Nephron (organoid): ENCODE results near the gene PLK3.

ENCODE experiments used
- H3K27ac Mint-ChIP-seq, 3 experiments: 2 replicates each; pipeline ENCODE4 v1.8.0; 2020; ENCODE audit warnings: mixed read lengths in 3 of 3, mild to moderate bottlenecking in 2 of 3, moderate library complexity in 1 of 3
- H3K27me3 Mint-ChIP-seq: 2 replicates; pipeline ENCODE4 v1.8.0; 2021; ENCODE audit warnings: low read depth, mild to moderate bottlenecking, moderate library complexity, mixed read lengths
- H3K36me3 Mint-ChIP-seq: 2 replicates; pipeline ENCODE4 v1.8.0; 2020; ENCODE audit warnings: low read depth, mixed read lengths
- H3K4me1 Mint-ChIP-seq: 2 replicates; pipeline ENCODE4 v1.8.0; 2020; ENCODE audit warnings: mixed read lengths
- H3K4me3 Mint-ChIP-seq, 3 experiments: 2 replicates each; pipeline ENCODE4 v1.8.0; 2020; ENCODE audit warnings: mild to moderate bottlenecking in 3 of 3, mixed read lengths in 3 of 3, moderate library complexity in 2 of 3
- H3K9me3 Mint-ChIP-seq: 2 replicates; pipeline ENCODE4 v1.8.0; 2020; ENCODE audit warnings: mixed read lengths
- CTCF ChIP-seq, 3 experiments: fragments of 200-600 bp; sonication (generic); IDR thresholded peaks; one replicate each; pipeline ENCODE4 v1.5.0; 2021; ENCODE audit warnings: antibody characterized with exemption in 3 of 3; ENCODE audit not compliant: unreplicated experiment in 3 of 3

The PLK3 gene

GRCh38 chr1:44826375-44827196 lies 26.4 kb downstream of the PLK3 start:
- Mint-ChIP-seq H3K36me3 (no peaks in the 10 kb centered on the region), H3K9me3 (no peaks in the 10 kb centered on the region), H3K4me3 (no peak overlapping the region), H3K4me1 (peaks cover under 1% of the 10 kb centered on the region), H3K27ac (no peak overlapping the region), H3K27me3 (no peaks in the 10 kb centered on the region)
- TF ChIP-seq CTCF (IDR thresholded peaks at IDR 0.05; ENCODE audit: unreplicated experiment in 3 of 3) = no peak

GRCh38 chr1:44827197-44828002 lies 27.2 kb downstream of the PLK3 start:
- Mint-ChIP-seq H3K9me3 (no peaks in the 10 kb centered on the region), H3K36me3 (no peaks in the 10 kb centered on the region), H3K27me3 (no peaks in the 10 kb centered on the region), H3K4me3 (no peak overlapping the region), H3K27ac (no peak overlapping the region), H3K4me1 (peaks cover 1% of the 10 kb centered on the region)
- no peak for TF ChIP-seq CTCF (IDR thresholded peaks at IDR 0.05; ENCODE audit: unreplicated experiment in 3 of 3)

- H3K4me1 Mint-ChIP-seq = peaks cover 5% of the 10 kb centered on the region
- H3K27me3 Mint-ChIP-seq = no peaks in the 10 kb centered on the region
- TF ChIP-seq CTCF (IDR thresholded peaks at IDR 0.05; ENCODE audit: unreplicated experiment in 3 of 3) = no peak
Observed at GRCh38 chr1:44828003-44828651, 27.9 kb downstream of the PLK3 start.

DNA sequence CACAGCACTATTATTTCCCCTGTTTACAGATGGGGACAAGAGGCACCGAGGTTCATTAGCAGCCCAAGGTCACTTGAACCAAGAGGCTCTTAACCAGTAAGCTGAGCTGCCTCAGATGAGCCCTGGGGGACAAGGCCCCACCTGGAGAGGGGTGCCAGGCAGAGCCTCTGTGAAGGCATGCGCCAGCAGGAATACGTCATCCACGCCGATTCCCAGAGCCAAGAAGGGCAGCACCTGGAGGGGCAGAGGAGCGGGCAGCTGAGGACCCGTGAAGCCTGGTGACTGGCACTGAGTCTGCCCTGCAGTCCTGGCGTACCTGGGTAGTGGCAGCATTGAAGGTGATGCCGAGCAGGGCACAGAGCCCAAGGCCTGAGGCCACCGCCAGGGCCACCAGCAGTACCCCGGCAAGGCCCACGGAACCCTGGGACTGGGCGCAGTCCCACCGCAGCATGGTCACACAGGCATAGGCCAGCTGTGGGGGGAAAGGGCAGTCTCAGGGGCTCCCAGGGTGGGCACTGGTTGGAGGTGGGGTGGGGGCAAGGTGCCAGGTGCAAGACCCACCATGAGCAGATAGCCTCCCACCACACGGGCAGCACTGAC lies 28.8 kb downstream of the PLK3 start:
- no peaks in the 10 kb centered on the region for H3K9me3 Mint-ChIP-seq
- peaks cover 5% of the 10 kb centered on the region for H3K4me1 Mint-ChIP-seq
- H3K27me3 Mint-ChIP-seq = no peaks in the 10 kb centered on the region
- H3K4me3 Mint-ChIP-seq = no peak overlapping the region
- no peak for TF ChIP-seq CTCF (IDR thresholded peaks at IDR 0.05; ENCODE audit: unreplicated experiment in 3 of 3)
- H3K36me3 Mint-ChIP-seq = no peaks in the 10 kb centered on the region
- no peak overlapping the region for H3K27ac Mint-ChIP-seq

More at GRCh38 chr1:44828003-44828651, 27.9 kb downstream of the PLK3 start:
- Mint-ChIP-seq H3K36me3 (no peaks in the 10 kb centered on the region), H3K4me3 (no peak overlapping the region), H3K9me3 (no peaks in the 10 kb centered on the region), H3K27ac (no peak overlapping the region)

DNA sequence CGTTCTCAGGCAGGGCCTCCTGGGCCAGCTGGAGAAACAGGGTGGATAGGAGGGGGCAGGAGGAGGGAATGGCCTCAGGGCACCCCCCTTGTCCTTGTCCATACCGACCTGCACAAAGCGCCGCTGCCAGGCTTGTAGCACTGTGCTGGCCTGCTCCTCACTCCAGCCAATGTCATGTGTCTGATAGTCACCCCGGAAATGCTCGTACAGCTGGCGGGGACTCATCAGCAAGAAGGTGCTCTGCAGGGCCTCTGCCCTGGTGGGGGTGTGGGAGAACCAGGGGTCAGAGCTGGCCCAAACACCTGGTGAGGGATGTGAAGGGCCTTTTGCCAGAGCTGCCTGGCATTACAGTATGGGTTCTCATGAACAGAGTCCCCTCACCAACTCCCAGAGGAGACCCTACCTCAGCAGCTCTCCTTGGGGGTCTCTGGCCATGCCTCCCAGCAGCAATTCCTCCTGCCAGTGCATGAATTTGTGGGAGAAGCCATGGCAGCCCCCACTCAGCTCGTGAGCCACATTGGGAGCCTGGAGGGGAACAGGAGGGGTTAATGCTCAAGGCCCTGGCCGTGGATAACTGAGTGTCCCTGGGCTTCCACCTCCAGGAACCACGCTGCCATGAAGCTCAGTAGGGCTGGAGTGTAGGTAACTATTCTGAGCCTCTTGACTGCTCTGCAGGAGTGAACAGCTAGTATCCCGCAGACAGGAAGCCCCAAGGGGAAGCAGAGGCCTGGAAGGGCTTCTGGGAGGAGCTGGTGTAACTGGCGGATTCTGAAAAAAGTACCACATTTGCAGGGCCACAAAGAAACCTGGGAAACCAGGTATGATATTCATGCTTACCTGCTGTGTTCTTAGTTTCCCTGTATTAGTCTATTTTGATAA lies 29.6 kb downstream of the PLK3 start:
- Mint-ChIP-seq H3K4me1 (peaks cover 5% of the 10 kb centered on the region), H3K36me3 (no peaks in the 10 kb centered on the region), H3K9me3 (no peaks in the 10 kb centered on the region), H3K4me3 (no peak overlapping the region), H3K27ac (no peak overlapping the region), H3K27me3 (no peaks in the 10 kb centered on the region)
- TF ChIP-seq CTCF (IDR thresholded peaks at IDR 0.05; ENCODE audit: unreplicated experiment in 3 of 3) = no peak
